IMR-90 (cell line): ENCODE results near the gene POMGNT1. TPM values are rescaled to one million over a fixed set of nuclear protein-coding genes. Genes with fewer than 3 reads are reported as not detected.
"Not testable (repeated sequence)": the region's sequence is repeated elsewhere in the genome, so short reads cannot be mapped to it uniquely, and the experiment has no call there.

Experiments used
- ATAC-seq: fragments of 200-7000 bp; cut with Tn5 transposase; 2 replicates; pipeline ENCODE4 v1.9.1; 2020; ENCODE audit warnings: low read depth, mild to moderate bottlenecking, moderate library complexity
- BruUV-seq: library from RNA; stranded (reverse); fragments of 400-500 nt; replicated peaks from 2 replicates; lab custom pipeline; 2021; lab: Mats Ljungman, UMichigan
- CTCF ChIA-PET: fragments of 300-600 bp; formaldehyde crosslinking; extraction: SDS; loops from one replicate; lab custom pipeline; 2021; ENCODE audit warnings: antibody characterized with exemption; lab: Yijun Ruan, JAX
- POLR2A ChIA-PET: fragments of 300-600 bp; sonication (Branson Sonifier 250); formaldehyde crosslinking; loops from one replicate; lab custom pipeline; 2022; ENCODE audit warnings: antibody characterized with exemption; ENCODE audit not compliant: unreplicated experiment; lab: Charles Lee
- DNase-seq: peaks from one replicate; pipeline ENCODE4 v3.0.0; 2013
- H2AFZ ChIP-seq: replicated peaks from 2 replicates; pipeline ENCODE3; 2013; ENCODE audit warnings: low read length, mild to moderate bottlenecking; ENCODE audit not compliant: poor library complexity
- H2AK5ac ChIP-seq: 2 replicates; pipeline ENCODE4 v1.6.1; 2013; ENCODE audit warnings: low read depth, low read length, inconsistent platforms
- H2AK9ac ChIP-seq: replicated peaks from 2 replicates; pipeline ENCODE3; 2013; ENCODE audit warnings: mild to moderate bottlenecking, low read depth, low read length, moderate library complexity; ENCODE audit not compliant: poor library complexity
- H2BK120ac ChIP-seq: 2 replicates; pipeline ENCODE4 v1.6.1; 2013; ENCODE audit warnings: low read depth, low read length, inconsistent platforms
- H2BK15ac ChIP-seq: 3 replicates; pipeline ENCODE4 v1.6.1; 2013; ENCODE audit warnings: low read depth, low read length, inconsistent platforms
- H2BK20ac ChIP-seq: 2 replicates; pipeline ENCODE4 v1.6.1; 2013; ENCODE audit warnings: low read depth, mild to moderate bottlenecking, inconsistent platforms, low read length, moderate library complexity
- H2BK5ac ChIP-seq: 2 replicates; pipeline ENCODE4 v1.6.1; 2013; ENCODE audit warnings: mild to moderate bottlenecking, low read depth, low read length, inconsistent platforms; ENCODE audit not compliant: poor library complexity, severe bottlenecking
- H3K14ac ChIP-seq: replicated peaks from 2 replicates; pipeline ENCODE4 v1.6.1; 2013; ENCODE audit warnings: low read depth, low read length, inconsistent platforms
- H3K18ac ChIP-seq: 2 replicates; pipeline ENCODE4 v1.6.1; 2013; ENCODE audit warnings: low read depth, low read length, control low read depth
- H3K23ac ChIP-seq: 2 replicates; pipeline ENCODE4 v1.6.1; 2013; ENCODE audit warnings: low read depth, low read length, inconsistent platforms
- H3K27ac ChIP-seq: 2 replicates; pipeline ENCODE4 v1.5.1; 2013; ENCODE audit warnings: mild to moderate bottlenecking, control low read depth, low read length; ENCODE audit not compliant: insufficient read depth
- H3K27me3 ChIP-seq: 2 replicates; pipeline ENCODE4 v1.6.1; 2013; ENCODE audit warnings: low read length; ENCODE audit not compliant: control insufficient read depth, insufficient read depth
- H3K36me3 ChIP-seq: 2 replicates; pipeline ENCODE4 v1.6.1; 2013; ENCODE audit warnings: low read length, mixed read lengths; ENCODE audit not compliant: control insufficient read depth, insufficient read depth
- H3K4ac ChIP-seq: 2 replicates; pipeline ENCODE4 v1.6.1; 2013; ENCODE audit warnings: low read depth, low read length, inconsistent platforms
- H3K4me1 ChIP-seq: 2 replicates; pipeline ENCODE4 v1.6.1; 2013; ENCODE audit warnings: low read length, mixed read lengths; ENCODE audit not compliant: control insufficient read depth, insufficient read depth
- H3K4me2 ChIP-seq: 2 replicates; pipeline ENCODE4 v1.6.1; 2013; ENCODE audit warnings: low read depth, mild to moderate bottlenecking, control low read depth, low read length, moderate library complexity
- H3K4me3 ChIP-seq: 2 replicates; pipeline ENCODE4 v1.5.1; 2013; ENCODE audit warnings: low read depth, mild to moderate bottlenecking, control low read depth, low read length, moderate library complexity; ENCODE audit not compliant: insufficient read depth
- H3K56ac ChIP-seq: 2 replicates; pipeline ENCODE4 v1.6.1; 2013; ENCODE audit warnings: low read length, inconsistent platforms; ENCODE audit not compliant: insufficient read depth; ENCODE audit errors: extremely low read depth
- H3K79me1 ChIP-seq, 2 experiments: 2 replicates each; pipeline ENCODE4 v1.6.1; 2013; ENCODE audit warnings: low read length in 2 of 2, inconsistent platforms in 1 of 2, low read depth in 1 of 2
- H3K9ac ChIP-seq: 2 replicates; pipeline ENCODE4 v1.6.1; 2013; ENCODE audit warnings: low read depth, low read length, control low read depth
- H3K9me1 ChIP-seq: 2 replicates; pipeline ENCODE4 v1.6.1; 2013; ENCODE audit warnings: low read length, inconsistent platforms; ENCODE audit not compliant: insufficient read depth
- H3K9me3 ChIP-seq: 2 replicates; pipeline ENCODE4 v1.6.1; 2013; ENCODE audit warnings: low read length; ENCODE audit not compliant: control insufficient read depth, insufficient read depth
- H4K20me1 ChIP-seq: 2 replicates; pipeline ENCODE4 v1.6.1; 2013; ENCODE audit warnings: low read length, inconsistent platforms; ENCODE audit not compliant: insufficient read depth
- H4K5ac ChIP-seq: 2 replicates; pipeline ENCODE4 v1.6.1; 2013; ENCODE audit warnings: mild to moderate bottlenecking, low read depth, low read length, control low read depth
- H4K8ac ChIP-seq, 2 experiments: 2 replicates each; pipeline ENCODE4 v1.6.1; 2013; ENCODE audit warnings: low read depth in 2 of 2, low read length in 2 of 2, control low read depth in 1 of 2, inconsistent platforms in 1 of 2
- H4K91ac ChIP-seq: 2 replicates; pipeline ENCODE4 v1.6.1; 2013; ENCODE audit warnings: low read depth, low read length, inconsistent platforms; ENCODE audit not compliant: insufficient read depth
- BHLHE40 ChIP-seq: fragments of 150-350 bp; IDR thresholded peaks from 2 replicates; pipeline ENCODE4 v1.6.1; 2016; ENCODE audit warnings: mild to moderate bottlenecking, low read depth, low read length
- MAFK ChIP-seq: IDR thresholded peaks from 2 replicates; pipeline ENCODE4 v1.6.1; 2012; ENCODE audit warnings: low read depth, low read length, improper control_type of control experiment
- NFE2L2 ChIP-seq: fragments of 150-350 bp; IDR thresholded peaks from 2 replicates; pipeline ENCODE4 v1.6.1; 2016; ENCODE audit warnings: low read depth, mild to moderate bottlenecking, low read length
- RFX5 ChIP-seq: IDR thresholded peaks from 2 replicates; pipeline ENCODE4 v1.8.0; 2012; ENCODE audit warnings: low read depth, mild to moderate bottlenecking, low read length, moderate library complexity
- SMC3 ChIP-seq: fragments of 150-350 bp; IDR thresholded peaks from 2 replicates; pipeline ENCODE4 v1.6.1; 2016; ENCODE audit warnings: low read depth, mild to moderate bottlenecking, antibody characterized with exemption, low read length, moderate library complexity
- WGBS, 2 experiments: methylation state at CpG; one replicate each; pipeline versions ENCODE4 v1.1.5 to v1.1.7; 2013; ENCODE audit warnings: missing lambda C conversion rate in 2 of 2; ENCODE audit not compliant: insufficient read length in 1 of 2; ENCODE audit errors: extremely low coverage in 2 of 2; 5-methylcytosine and 5-hydroxymethylcytosine counted together
- dilution Hi-C: fragments of 300-500 bp; cut with HindIII; formaldehyde crosslinking; loops from one replicate; pipeline ENCODE4 v1.14.3; 2018; ENCODE audit warnings: low sequenced_read_pairs; ENCODE audit not compliant: unreplicated experiment
- in situ Hi-C: fragments of 300-500 bp; cut with MboI; formaldehyde crosslinking; loops from 3 replicates; pipeline ENCODE4 v1.14.3; 2019; ENCODE audit warnings: low sequenced_read_pairs, inconsistent platforms, mixed read lengths
- intact Hi-C: fragments of 100-400 bp; cut with micrococcal nuclease; formaldehyde crosslinking; loops from 2 replicates; pipeline ENCODE4 v1.10.0; 2022
- polyA plus RNA-seq, 3 experiments: library from polyadenylated mRNA; depleted of rRNA; stranded (reverse); fragments of >200 nt; gene quantifications; 2 replicates each; pipeline ENCODE4 v1.2.3, GENCODE V29; 2012; ENCODE audit warnings: low replicate concordance in 1 of 3
- total RNA-seq: library from RNA; depleted of rRNA; stranded (reverse); fragments of >200 nt; gene quantifications from 2 replicates; pipeline ENCODE4 v1.2.3, GENCODE V29; 2012
- TF ChIP-seq, protein P1 (sequence below): conservative IDR thresholded peaks from 2 replicates; pipeline ENCODE4 v1.5.1; 2012; ENCODE audit warnings: mild to moderate bottlenecking, low read depth, low read length, improper control_type of control experiment

POMGNT1 gene
- total and polyA plus RNA-seq, 2 of the 4 experiments (the other 2 are of a cell fraction): 54.8 to 65.3 TPM

DNA sequence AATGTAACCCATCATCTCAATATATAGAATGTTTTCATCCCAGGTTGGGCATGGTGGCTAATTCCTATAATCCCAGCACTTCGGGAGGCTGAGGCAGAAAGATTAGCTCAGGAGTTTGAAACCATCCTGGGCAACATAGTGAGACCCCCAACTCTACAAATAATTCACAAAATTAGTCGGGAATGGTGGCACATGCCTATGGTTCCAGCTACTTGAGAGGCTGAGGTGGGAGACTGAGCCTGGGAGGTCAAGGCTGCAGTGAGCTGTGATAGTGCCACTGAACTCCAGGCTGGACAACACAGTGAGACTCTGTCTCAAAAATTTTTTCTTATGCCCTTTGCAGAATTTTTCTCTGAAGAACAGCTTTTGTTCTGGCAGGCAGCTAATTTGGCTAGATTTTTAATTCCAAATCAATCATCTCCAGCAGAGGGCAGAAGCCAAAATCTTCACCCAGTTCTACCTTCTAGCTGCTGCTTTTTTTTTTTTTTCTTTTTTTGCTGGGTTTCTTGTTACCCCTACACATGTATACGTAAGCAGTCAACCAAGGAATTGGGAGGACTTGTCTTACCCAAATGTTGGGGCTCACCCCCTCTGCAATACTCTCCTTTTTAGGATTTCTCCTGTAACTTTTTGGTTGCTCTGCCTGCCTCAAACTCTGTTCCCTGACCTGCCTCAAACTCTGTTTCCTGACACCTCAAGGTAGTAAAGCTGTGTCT lies 46.6 kb upstream of the POMGNT1 start:
- Histone ChIP-seq H2AK9ac (no peak overlapping the region), H3K36me3 (no peaks in the 10 kb centered on the region), H3K18ac (no peak overlapping the region), H3K9me3 (no peaks in the 10 kb centered on the region), H3K23ac (no peak overlapping the region), H4K5ac (no peak overlapping the region), H2AK5ac (no peak overlapping the region), H2BK20ac (no peak overlapping the region), H2AFZ (peak overlapping the region; percentile 68), H3K9ac (no peak overlapping the region), H4K20me1 (no peaks in the 10 kb centered on the region), H2BK5ac (no peak overlapping the region), H3K27ac (no peak overlapping the region), H2BK120ac (no peak overlapping the region), H3K56ac (no peak overlapping the region), H3K4me2 (no peak overlapping the region), H3K9me1 (peaks cover 7% of the 10 kb centered on the region; the same call in 1 of the 2 replicates), H2BK15ac (no peak overlapping the region), H3K4me3 (no peak overlapping the region), H3K4ac (no peak overlapping the region), H3K27me3 (no peaks in the 10 kb centered on the region), H4K91ac (no peak overlapping the region), H3K79me1 (peaks cover 13 to 23% of the 10 kb centered on the region in 2 experiments; a peak in 3 of 4 replicates), H3K14ac (no peak overlapping the region), H4K8ac (no peak overlapping the region), H3K4me1 (peaks cover 3% of the 10 kb centered on the region; the same call in 1 of the 2 replicates)
- CTCF ChIA-PET: interaction anchor here (0.6 to 2.3 kb wide), 11 partner anchors 8 to 882 kb away, joined by 3 to 14 read pairs (median 6); no protein-coding TSS in a partner anchor
- BruUV-seq: no TSS peak
- dilution Hi-C loops (no loop called here), in situ Hi-C loops (no loop called here), intact Hi-C loops (no loop called here)
- no peak for ATAC-seq
- POLR2A ChIA-PET: interaction anchor here (0.5 kb wide), 1 partner anchor 12 kb away, joined by 11 read pairs; no protein-coding TSS in a partner anchor
- DNase-seq: peak; percentile 5
- no CpG with 5 or more reads among the region's 3 CpGs for WGBS, 2 experiments
- no peak for TF ChIP-seq MAFK
- TF ChIP-seq RFX5: no peak
- peak; percentile 41 for TF ChIP-seq SMC3
- TF ChIP-seq, protein P1, sequence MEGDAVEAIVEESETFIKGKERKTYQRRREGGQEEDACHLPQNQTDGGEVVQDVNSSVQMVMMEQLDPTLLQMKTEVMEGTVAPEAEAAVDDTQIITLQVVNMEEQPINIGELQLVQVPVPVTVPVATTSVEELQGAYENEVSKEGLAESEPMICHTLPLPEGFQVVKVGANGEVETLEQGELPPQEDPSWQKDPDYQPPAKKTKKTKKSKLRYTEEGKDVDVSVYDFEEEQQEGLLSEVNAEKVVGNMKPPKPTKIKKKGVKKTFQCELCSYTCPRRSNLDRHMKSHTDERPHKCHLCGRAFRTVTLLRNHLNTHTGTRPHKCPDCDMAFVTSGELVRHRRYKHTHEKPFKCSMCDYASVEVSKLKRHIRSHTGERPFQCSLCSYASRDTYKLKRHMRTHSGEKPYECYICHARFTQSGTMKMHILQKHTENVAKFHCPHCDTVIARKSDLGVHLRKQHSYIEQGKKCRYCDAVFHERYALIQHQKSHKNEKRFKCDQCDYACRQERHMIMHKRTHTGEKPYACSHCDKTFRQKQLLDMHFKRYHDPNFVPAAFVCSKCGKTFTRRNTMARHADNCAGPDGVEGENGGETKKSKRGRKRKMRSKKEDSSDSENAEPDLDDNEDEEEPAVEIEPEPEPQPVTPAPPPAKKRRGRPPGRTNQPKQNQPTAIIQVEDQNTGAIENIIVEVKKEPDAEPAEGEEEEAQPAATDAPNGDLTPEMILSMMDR: peak; percentile 42
- no peak for TF ChIP-seq BHLHE40
- no peak for TF ChIP-seq NFE2L2

DNA sequence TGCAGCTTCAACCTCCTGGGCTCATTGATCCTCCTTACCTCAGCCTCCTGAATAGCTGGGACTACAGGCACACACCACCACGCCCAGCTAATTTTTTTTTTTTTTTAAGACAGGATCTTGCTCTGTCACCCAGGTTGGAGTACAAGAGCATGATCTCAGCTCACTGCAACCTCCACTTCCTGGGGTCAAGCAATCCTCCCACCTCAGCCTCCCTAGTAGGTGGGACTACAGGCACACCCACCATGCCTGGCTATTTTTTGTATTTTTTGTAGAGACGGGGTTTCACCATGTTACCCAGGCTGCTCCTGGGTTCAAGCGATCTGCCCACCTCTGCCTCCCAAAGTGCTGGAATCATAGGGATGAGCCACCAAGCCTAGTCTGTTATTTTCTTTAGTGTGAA lies 45.6 kb upstream of the POMGNT1 start:
- H3K9me3 ChIP-seq, H3K36me3 ChIP-seq, H3K9me1 ChIP-seq, H2AK9ac ChIP-seq, H2AFZ ChIP-seq, BruUV-seq, intact Hi-C loops, H4K8ac ChIP-seq, H4K20me1 ChIP-seq, H2BK120ac ChIP-seq, H3K4ac ChIP-seq, H3K9ac ChIP-seq, in situ Hi-C loops, H3K4me3 ChIP-seq, dilution Hi-C loops, DNase-seq, ATAC-seq, H3K27me3 ChIP-seq, H3K23ac ChIP-seq, POLR2A ChIA-PET, H4K91ac ChIP-seq, H3K4me1 ChIP-seq, H2BK5ac ChIP-seq, H3K4me2 ChIP-seq, H3K18ac ChIP-seq, H3K14ac ChIP-seq, H2BK15ac ChIP-seq, H4K5ac ChIP-seq, H3K56ac ChIP-seq, H3K27ac ChIP-seq, H2BK20ac ChIP-seq, H2AK5ac ChIP-seq: not testable (repeated sequence)
- CTCF ChIA-PET: interaction anchor here (0.6 to 2.3 kb wide), 2 partner anchors 9 to 588 kb away, joined by 3 to 9 read pairs; no protein-coding TSS in a partner anchor
- 86% methylated on average over 1 of the region's 3 CpGs; no CpG with 5 or more reads in 1 of the 2 experiments for WGBS, 2 experiments
- peaks cover 4 to 13% of the 10 kb centered on the region in 2 experiments; a peak in 3 of 4 replicates for H3K79me1 ChIP-seq
